ENCODE data around the gene C6. TPM values are rescaled to one million over a fixed set of nuclear protein-coding genes. Genes with fewer than 3 reads are reported as not detected.

Gene C6
- polyA plus RNA-seq, 1 donor from 2014 or later, result 2.6 TPM

GRCh38 chr5:41157272-41157894, 55.9 kb downstream of the C6 start:
- Histone ChIP-seq H3K9me3 (ENCODE audit: low read length) (no peaks in the 10 kb centered on the region), H3F3A (ENCODE audit: insufficient read depth, low read length, poor library complexity, severe bottlenecking) (no peaks in the 10 kb centered on the region), H4K20me1 (ENCODE audit: insufficient read depth) (no peaks in the 10 kb centered on the region), H2AFZ (ENCODE audit: low read depth, low read length) (no peak overlapping the region), H3K9ac (ENCODE audit: low read length) (no peak overlapping the region), H3K27ac (ENCODE audit: low read length) (no peak overlapping the region), H3K27me3 (ENCODE audit: insufficient read depth, low read depth, low read length) (no peaks in the 10 kb centered on the region), H3K4me3 (ENCODE audit: low read length) (no peak overlapping the region), H3K4me2 (ENCODE audit: low read length) (no peak overlapping the region), H3K36me3 (ENCODE audit: insufficient read depth, low read length) (no peaks in the 10 kb centered on the region), H3K79me2 (replicated peaks; ENCODE audit: insufficient read depth, low read length) (no peaks in the 10 kb centered on the region), H3K9me2 (ENCODE audit: insufficient read depth, low read length) (no peaks in the 10 kb centered on the region)
- TF ChIP-seq MXI1 (conservative IDR thresholded peaks at IDR 0.05; ENCODE audit: poor library complexity, severe bottlenecking), result no peak
- TF ChIP-seq EP300 (conservative IDR thresholded peaks at IDR 0.05; ENCODE audit: poor library complexity, severe bottlenecking), result no peak
- TF ChIP-seq TAF1 (IDR thresholded peaks at IDR 0.05; ENCODE audit: low read depth), result no peak
- no peak for TF ChIP-seq REST (IDR thresholded peaks at IDR 0.05; ENCODE audit: borderline replicate concordance)
- TF ChIP-seq, protein P1, sequence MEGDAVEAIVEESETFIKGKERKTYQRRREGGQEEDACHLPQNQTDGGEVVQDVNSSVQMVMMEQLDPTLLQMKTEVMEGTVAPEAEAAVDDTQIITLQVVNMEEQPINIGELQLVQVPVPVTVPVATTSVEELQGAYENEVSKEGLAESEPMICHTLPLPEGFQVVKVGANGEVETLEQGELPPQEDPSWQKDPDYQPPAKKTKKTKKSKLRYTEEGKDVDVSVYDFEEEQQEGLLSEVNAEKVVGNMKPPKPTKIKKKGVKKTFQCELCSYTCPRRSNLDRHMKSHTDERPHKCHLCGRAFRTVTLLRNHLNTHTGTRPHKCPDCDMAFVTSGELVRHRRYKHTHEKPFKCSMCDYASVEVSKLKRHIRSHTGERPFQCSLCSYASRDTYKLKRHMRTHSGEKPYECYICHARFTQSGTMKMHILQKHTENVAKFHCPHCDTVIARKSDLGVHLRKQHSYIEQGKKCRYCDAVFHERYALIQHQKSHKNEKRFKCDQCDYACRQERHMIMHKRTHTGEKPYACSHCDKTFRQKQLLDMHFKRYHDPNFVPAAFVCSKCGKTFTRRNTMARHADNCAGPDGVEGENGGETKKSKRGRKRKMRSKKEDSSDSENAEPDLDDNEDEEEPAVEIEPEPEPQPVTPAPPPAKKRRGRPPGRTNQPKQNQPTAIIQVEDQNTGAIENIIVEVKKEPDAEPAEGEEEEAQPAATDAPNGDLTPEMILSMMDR (IDR thresholded peaks at IDR 0.05; ENCODE audit: poor library complexity, severe bottlenecking), result no peak
- no peak for TF ChIP-seq EZH2 (IDR thresholded peaks at IDR 0.05; ENCODE audit: borderline replicate concordance, insufficient read depth, low read length, poor library complexity, severe bottlenecking)
- TF ChIP-seq RAD21 (conservative IDR thresholded peaks at IDR 0.05), result no peak
- TF ChIP-seq SMC3 (conservative IDR thresholded peaks at IDR 0.05; ENCODE audit: poor library complexity), result no peak
- TF ChIP-seq POLR2AphosphoS5 (IDR thresholded peaks at IDR 0.05), result no peak

- H4K20me1 ChIP-seq (ENCODE audit: insufficient read depth), result no peaks in the 10 kb centered on the region
- H3K36me3 ChIP-seq (ENCODE audit: insufficient read depth, low read length), result no peaks in the 10 kb centered on the region
- no peaks in the 10 kb centered on the region for H3K9me3 ChIP-seq (ENCODE audit: low read length)
- H3K9me2 ChIP-seq (ENCODE audit: insufficient read depth, low read length), result no peaks in the 10 kb centered on the region
- no peak overlapping the region for H2AFZ ChIP-seq (ENCODE audit: low read depth, low read length)
- no peak overlapping the region for H3K9ac ChIP-seq (ENCODE audit: low read length)
- H3K4me2 ChIP-seq (ENCODE audit: low read length), result no peak overlapping the region
- no peak overlapping the region for H3K4me3 ChIP-seq (ENCODE audit: low read length)
- H3F3A ChIP-seq (ENCODE audit: insufficient read depth, low read length, poor library complexity, severe bottlenecking), result no peaks in the 10 kb centered on the region
- no peak overlapping the region for H3K27ac ChIP-seq (ENCODE audit: low read length)
- no peaks in the 10 kb centered on the region for H3K27me3 ChIP-seq (ENCODE audit: insufficient read depth, low read depth, low read length)
- TF ChIP-seq REST (IDR thresholded peaks at IDR 0.05; ENCODE audit: borderline replicate concordance), result no peak
- H3K79me2 ChIP-seq (replicated peaks; ENCODE audit: insufficient read depth, low read length), result no peaks in the 10 kb centered on the region
Observed at GRCh38 chr5:41156739-41157138, 56.6 kb downstream of the C6 start.

Data from neural cell (in vitro differentiated cells).